AG04449 (cell line): ENCODE results near the gene ACRV1.
"Not testable (repeated sequence)": the region's sequence is repeated elsewhere in the genome, so short reads cannot be mapped to it uniquely, and the experiment has no call there.

Experiments used
- CTCF ChIA-PET: fragments of 350-600 bp; formaldehyde crosslinking; extraction: SDS; loops from one replicate; lab custom pipeline; 2021; ENCODE audit warnings: antibody characterized with exemption; lab: Yijun Ruan, JAX
- POLR2A ChIA-PET: fragments of 400-600, 350-600 bp; formaldehyde crosslinking; extraction: SDS; loops from one replicate; lab custom pipeline; 2020; ENCODE audit warnings: antibody characterized with exemption, inconsistent platforms; lab: Yijun Ruan, JAX
- DNase-seq: peaks from one replicate; pipeline ENCODE4 v3.0.0-alpha.2; 2010; ENCODE audit warnings: low read depth, low spot score
- H3K4me3 ChIP-seq: 2 replicates; pipeline ENCODE4 v1.5.1; 2011; ENCODE audit warnings: low read depth, mild to moderate bottlenecking, control low read depth, low read length
- TF ChIP-seq, protein P1 (sequence below): IDR thresholded peaks from one replicate; pipeline ENCODE4 v1.5.1; 2011; ENCODE audit warnings: mild to moderate bottlenecking, moderate library complexity, low read length, control low read depth, inconsistent platforms; ENCODE audit not compliant: insufficient read depth; ENCODE audit errors: missing control alignments

Gene ACRV1, protein sequence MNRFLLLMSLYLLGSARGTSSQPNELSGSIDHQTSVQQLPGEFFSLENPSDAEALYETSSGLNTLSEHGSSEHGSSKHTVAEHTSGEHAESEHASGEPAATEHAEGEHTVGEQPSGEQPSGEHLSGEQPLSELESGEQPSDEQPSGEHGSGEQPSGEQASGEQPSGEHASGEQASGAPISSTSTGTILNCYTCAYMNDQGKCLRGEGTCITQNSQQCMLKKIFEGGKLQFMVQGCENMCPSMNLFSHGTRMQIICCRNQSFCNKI

DNA sequence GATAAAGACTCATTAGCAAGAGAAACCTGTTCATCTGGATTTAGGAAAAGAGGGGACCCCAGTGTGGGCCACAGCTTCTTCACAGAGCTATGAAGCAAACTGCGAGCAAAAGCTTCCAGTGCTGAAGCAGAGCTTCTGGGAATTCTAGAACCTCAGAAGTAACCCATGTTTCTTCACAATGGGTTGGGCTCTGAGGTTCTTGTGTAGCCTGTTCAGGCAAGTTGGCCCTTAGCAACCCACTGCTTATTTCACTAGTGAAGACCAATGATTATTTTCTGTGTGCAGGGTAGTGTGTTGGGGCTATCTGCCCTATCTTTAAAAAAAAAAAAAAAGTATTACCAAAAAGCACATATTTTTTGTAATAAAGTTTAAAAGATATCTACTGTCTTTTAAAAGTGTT, at the start of gene ACRV1:
Gene ACRV1, minus strand, starts transcription at position 101 of the 400 bp plus-strand sequence. Its CDS starts 67 bp downstream, at position 34.
- TF ChIP-seq, protein P1, sequence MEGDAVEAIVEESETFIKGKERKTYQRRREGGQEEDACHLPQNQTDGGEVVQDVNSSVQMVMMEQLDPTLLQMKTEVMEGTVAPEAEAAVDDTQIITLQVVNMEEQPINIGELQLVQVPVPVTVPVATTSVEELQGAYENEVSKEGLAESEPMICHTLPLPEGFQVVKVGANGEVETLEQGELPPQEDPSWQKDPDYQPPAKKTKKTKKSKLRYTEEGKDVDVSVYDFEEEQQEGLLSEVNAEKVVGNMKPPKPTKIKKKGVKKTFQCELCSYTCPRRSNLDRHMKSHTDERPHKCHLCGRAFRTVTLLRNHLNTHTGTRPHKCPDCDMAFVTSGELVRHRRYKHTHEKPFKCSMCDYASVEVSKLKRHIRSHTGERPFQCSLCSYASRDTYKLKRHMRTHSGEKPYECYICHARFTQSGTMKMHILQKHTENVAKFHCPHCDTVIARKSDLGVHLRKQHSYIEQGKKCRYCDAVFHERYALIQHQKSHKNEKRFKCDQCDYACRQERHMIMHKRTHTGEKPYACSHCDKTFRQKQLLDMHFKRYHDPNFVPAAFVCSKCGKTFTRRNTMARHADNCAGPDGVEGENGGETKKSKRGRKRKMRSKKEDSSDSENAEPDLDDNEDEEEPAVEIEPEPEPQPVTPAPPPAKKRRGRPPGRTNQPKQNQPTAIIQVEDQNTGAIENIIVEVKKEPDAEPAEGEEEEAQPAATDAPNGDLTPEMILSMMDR, result no peak
- H3K4me3 ChIP-seq, result no peak within 1 kb of the TSS
- CTCF ChIA-PET, result interaction anchor here (1.0 to 1.9 kb wide), 4 partner anchors 10 to 31 kb away, joined by 3 to 11 read pairs (median 4); no protein-coding TSS in a partner anchor
- POLR2A ChIA-PET, result no interaction called here
- DNase-seq, result no peak

DNA sequence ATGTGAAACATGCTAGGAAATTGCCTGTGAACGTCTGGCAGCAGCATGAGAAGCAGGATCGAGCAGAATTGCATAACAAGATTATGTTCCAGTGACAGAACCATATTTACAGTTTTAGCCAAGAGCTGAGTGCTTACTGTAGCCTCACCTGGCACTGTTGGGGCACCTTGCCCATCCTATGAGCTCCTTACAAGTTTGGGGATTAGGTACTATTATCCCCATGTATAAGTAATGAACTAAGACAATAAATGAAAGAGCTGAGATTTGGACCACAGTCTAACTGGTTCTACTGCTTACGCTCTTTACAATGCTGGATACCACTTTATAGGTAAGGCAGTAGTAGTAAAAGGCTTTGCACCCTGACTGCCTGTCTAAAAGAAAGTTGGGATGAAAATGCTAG, 48.3 kb upstream of the ACRV1 start:
- no peak for DNase-seq
- ChIA-PET POLR2A (no interaction called here), CTCF (no interaction called here)
- H3K4me3 ChIP-seq, result no peak overlapping the region
- TF ChIP-seq, protein P1, result no peak

DNA sequence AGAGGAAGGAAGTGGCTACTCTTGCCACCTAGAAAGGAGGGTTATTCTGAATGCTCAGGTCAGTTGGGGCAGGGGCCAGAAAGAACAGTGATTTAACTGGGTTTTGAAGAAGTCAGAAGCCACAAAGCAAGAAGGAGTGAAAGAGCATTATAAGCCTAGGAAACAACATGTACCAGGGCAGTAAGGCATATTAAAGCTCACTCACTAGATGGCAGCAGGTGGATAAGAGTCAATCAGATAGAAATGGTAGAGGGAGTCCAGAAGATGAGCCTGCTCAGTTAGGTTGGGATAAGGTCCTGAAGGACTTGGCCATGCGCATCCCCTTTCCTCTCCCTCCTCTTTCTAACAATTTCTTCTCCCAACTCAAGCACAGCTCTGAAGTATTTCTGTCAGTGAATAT, 43.5 kb upstream of the ACRV1 start:
- CTCF ChIA-PET, result interaction anchor here (1.1 kb wide), 1 partner anchor 151 kb away, joined by 6 read pairs; no protein-coding TSS in a partner anchor
- TF ChIP-seq, protein P1, result no peak
- POLR2A ChIA-PET, result no interaction called here
- no peak for DNase-seq
- H3K4me3 ChIP-seq, result no peak overlapping the region

DNA sequence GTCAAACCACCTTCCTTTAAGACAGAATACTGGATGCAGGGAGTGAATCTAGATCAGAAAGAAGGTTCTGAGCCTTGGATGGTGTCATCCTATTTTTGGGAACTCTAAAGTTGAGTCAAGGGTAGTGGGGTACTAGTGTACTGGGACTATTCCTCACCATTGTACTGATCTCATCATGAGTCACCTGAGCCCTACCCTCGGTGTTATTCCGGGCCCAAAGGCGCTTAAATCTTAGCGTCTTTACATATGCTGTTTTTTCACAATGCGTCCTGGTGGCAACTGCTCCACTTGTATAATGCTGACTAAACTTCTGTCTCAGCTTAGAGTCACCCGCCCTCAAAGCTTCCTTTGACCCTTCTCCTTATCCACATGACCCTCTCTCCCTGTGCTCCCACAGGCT, 40.1 kb upstream of the ACRV1 start:
- CTCF ChIA-PET, result no interaction called here
- POLR2A ChIA-PET, result no interaction called here
- DNase-seq, result no peak

DNA sequence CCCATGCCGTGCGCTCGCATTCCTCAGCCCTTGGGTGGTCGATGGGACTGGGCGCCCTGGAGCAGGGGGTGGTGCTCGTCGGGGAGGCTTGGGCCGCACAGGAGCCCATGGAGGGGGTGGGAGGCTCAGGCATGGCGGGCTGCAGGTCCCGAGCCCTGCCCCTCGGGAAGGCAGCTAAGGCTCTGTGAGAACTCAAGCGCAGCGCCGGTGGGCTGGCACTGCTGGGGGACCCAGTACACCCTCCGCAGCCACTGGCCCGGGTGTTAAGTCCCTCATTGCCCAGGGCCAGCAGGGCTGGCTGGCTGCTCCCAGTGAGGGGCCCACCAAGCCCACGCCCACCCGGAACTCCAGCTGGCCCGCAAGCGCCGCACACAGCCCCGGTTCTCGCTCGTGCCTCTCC, 24.0 kb upstream of the ACRV1 start:
- H3K4me3 ChIP-seq, DNase-seq, CTCF ChIA-PET, POLR2A ChIA-PET: not testable (repeated sequence)

More for the DNA sequence above, 40.1 kb upstream of the ACRV1 start:
- TF ChIP-seq, protein P1, result no peak
- H3K4me3 ChIP-seq, result no peak overlapping the region

DNA sequence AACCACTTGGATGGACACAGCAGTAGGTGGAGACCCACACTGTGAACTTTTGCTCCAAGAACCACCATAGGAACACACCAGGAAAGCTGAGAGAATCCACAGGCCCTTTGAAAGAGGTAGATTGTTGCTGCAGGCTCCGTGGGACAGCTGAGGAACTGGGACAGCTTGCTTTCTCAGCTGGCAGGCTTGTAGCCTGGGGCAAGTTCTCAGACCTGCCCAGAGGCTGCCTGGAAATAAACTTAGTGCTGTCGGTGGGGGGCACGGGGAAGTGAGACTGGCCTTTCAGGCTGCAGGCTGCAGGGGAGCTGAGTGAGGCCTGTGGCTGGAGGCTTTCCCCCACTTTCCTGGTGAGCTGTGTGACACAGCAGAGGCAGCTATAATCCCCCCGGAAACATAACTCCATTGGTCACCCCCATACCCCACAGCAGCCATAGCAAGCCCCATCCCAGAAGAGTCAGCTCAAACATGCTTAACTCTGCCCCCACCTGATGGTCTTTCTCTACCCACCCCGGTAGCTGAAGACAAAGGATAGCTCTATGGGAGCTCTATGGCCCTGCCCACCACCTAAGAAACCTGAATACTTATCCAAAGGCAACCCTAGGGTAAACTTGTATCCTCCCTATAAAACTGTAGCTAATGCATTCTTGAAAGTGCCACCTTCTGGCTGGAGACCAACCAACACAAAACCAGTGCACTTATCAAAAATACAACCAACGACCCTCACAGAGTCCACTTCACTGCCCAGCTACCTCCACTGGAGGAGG, 21.4 kb upstream of the ACRV1 start:
- H3K4me3 ChIP-seq, result no peak overlapping the region
- CTCF ChIA-PET, result no interaction called here
- DNase-seq, result no peak
- POLR2A ChIA-PET, result no interaction called here
- TF ChIP-seq, protein P1, result no peak
